ENCODE measurements around the gene SFT2D2. TPM values are rescaled to one million over a fixed set of nuclear protein-coding genes. Genes with fewer than 3 reads are reported as not detected.
A peak's percentile ranks its signal among the peaks of the same experiment; 100 is the strongest.

SFT2D2 gene
- total RNA-seq, 1 donor from 2014 or later: 30.5 TPM

GRCh38 chr1:168190403-168190802, 35.4 kb upstream of the SFT2D2 start:
- no peak for TF ChIP-seq CTCF (IDR thresholded peaks at IDR 0.05)
- TF ChIP-seq EZH2 (IDR thresholded peaks at IDR 0.05): no peak
- no peak for TF ChIP-seq EZH2phosphoT487 (IDR thresholded peaks at IDR 0.05)

GRCh38 chr1:168195199-168196135, 30.3 kb upstream of the SFT2D2 start:
- H4K20me1 ChIP-seq (ENCODE audit: low read depth): no peaks in the 10 kb centered on the region
- Mint-ChIP-seq H3K36me3 (peaks cover 20% of the 10 kb centered on the region), H3K27me3 (ENCODE audit: insufficient read depth, low read depth) (no peaks in the 10 kb centered on the region), H3K27ac (no peak overlapping the region), H3K4me3 (no peak overlapping the region), H3K4me1 (no peaks in the 10 kb centered on the region), H3K9me3 (no peaks in the 10 kb centered on the region)
- no peaks in the 10 kb centered on the region for H3K4me1 ChIP-seq
- TF ChIP-seq CTCF (IDR thresholded peaks at IDR 0.05) (no peak), EZH2 (IDR thresholded peaks at IDR 0.05) (no peak), EZH2phosphoT487 (IDR thresholded peaks at IDR 0.05) (no peak)
- H3K36me3 ChIP-seq: peaks cover 17% of the 10 kb centered on the region
- no peaks in the 10 kb centered on the region for H3K27me3 ChIP-seq
- H3K79me2 ChIP-seq (ENCODE audit: low read depth): no peaks in the 10 kb centered on the region
- H2AFZ ChIP-seq (replicated peaks): no peak overlapping the region
- no peaks in the 10 kb centered on the region for H3K9me3 ChIP-seq (ENCODE audit: low read depth)
- H3K4me2 ChIP-seq: no peak overlapping the region
- peaks cover 3% of the 10 kb centered on the region for H3F3A ChIP-seq (ENCODE audit: low read depth)
- no peak overlapping the region for H3K27ac ChIP-seq
- no peak for DNase-seq (ENCODE audit: low spot score)
- no peak overlapping the region for H3K9ac ChIP-seq
- no peak overlapping the region for H3K4me3 ChIP-seq

More at GRCh38 chr1:168190403-168190802, 35.4 kb upstream of the SFT2D2 start:
- H3K27me3 ChIP-seq: no peaks in the 10 kb centered on the region
- no peak overlapping the region for H3K4me2 ChIP-seq
- no peaks in the 10 kb centered on the region for H3K4me1 Mint-ChIP-seq
- no peaks in the 10 kb centered on the region for H3K4me1 ChIP-seq
- H3K4me3 ChIP-seq: no peak overlapping the region
- H3K9me3 ChIP-seq (ENCODE audit: low read depth): no peaks in the 10 kb centered on the region
- peak overlapping the region; percentile 53 for H3K27ac ChIP-seq
- no peak overlapping the region for H3K9ac ChIP-seq
- H3K36me3 ChIP-seq: peaks cover 13% of the 10 kb centered on the region
- H4K20me1 ChIP-seq (ENCODE audit: low read depth): no peaks in the 10 kb centered on the region
- H3K9me3 Mint-ChIP-seq: no peaks in the 10 kb centered on the region
- peaks cover 16% of the 10 kb centered on the region for H3K36me3 Mint-ChIP-seq
- peaks cover 2% of the 10 kb centered on the region for H3K27me3 Mint-ChIP-seq (ENCODE audit: insufficient read depth, low read depth)
- no peak overlapping the region for H2AFZ ChIP-seq (replicated peaks)
- H3K4me3 Mint-ChIP-seq: no peak overlapping the region
- no peak for DNase-seq (ENCODE audit: low spot score)
- H3K27ac Mint-ChIP-seq: no peak overlapping the region
- no peaks in the 10 kb centered on the region for H3K79me2 ChIP-seq (ENCODE audit: low read depth)
- H3F3A ChIP-seq (ENCODE audit: low read depth): no peaks in the 10 kb centered on the region

- H3K27me3 Mint-ChIP-seq (ENCODE audit: insufficient read depth, low read depth): no peaks in the 10 kb centered on the region
- no peak for DNase-seq (ENCODE audit: low spot score)
- H3K36me3 Mint-ChIP-seq: peaks cover 13% of the 10 kb centered on the region
These were observed 26.7 kb upstream of the SFT2D2 start for GRCh38 chr1:168199056-168199455.

More at GRCh38 chr1:168199056-168199455, 26.7 kb upstream of the SFT2D2 start:
- no peak overlapping the region for H3K4me3 Mint-ChIP-seq
- H3K4me1 Mint-ChIP-seq: no peaks in the 10 kb centered on the region
- no peaks in the 10 kb centered on the region for H3K79me2 ChIP-seq (ENCODE audit: low read depth)
- H3K27ac Mint-ChIP-seq: no peak overlapping the region
- no peaks in the 10 kb centered on the region for H3K4me1 ChIP-seq
- peaks cover 2% of the 10 kb centered on the region for H3K9me3 Mint-ChIP-seq
- H2AFZ ChIP-seq (replicated peaks): no peak overlapping the region
- no peak overlapping the region for H3K27ac ChIP-seq
- H3K4me3 ChIP-seq: no peak overlapping the region
- H3K36me3 ChIP-seq: peaks cover 4% of the 10 kb centered on the region
- no peak overlapping the region for H3K4me2 ChIP-seq
- H3F3A ChIP-seq (ENCODE audit: low read depth): peaks cover 3% of the 10 kb centered on the region
- H3K27me3 ChIP-seq: no peaks in the 10 kb centered on the region
- H3K9ac ChIP-seq: no peak overlapping the region
- no peaks in the 10 kb centered on the region for H4K20me1 ChIP-seq (ENCODE audit: low read depth)
- H3K9me3 ChIP-seq (ENCODE audit: low read depth): no peaks in the 10 kb centered on the region
- no peak for TF ChIP-seq CTCF (IDR thresholded peaks at IDR 0.05)
- TF ChIP-seq EZH2phosphoT487 (IDR thresholded peaks at IDR 0.05): no peak
- no peak for TF ChIP-seq EZH2 (IDR thresholded peaks at IDR 0.05)

Data from neural progenitor cell (in vitro differentiated cells).